Neural progenitor cell (in vitro differentiated cells): ENCODE data around the gene NCOR2.

Experiments used
- CTCF ChIP-seq: fragments of 200-600 bp; sonication (generic); IDR thresholded peaks from 2 replicates; pipeline ENCODE4 v1.5.1; 2017; ENCODE audit warnings: antibody characterized with exemption, mild to moderate bottlenecking
- EZH2 ChIP-seq: fragments of 200-600 bp; sonication (generic); IDR thresholded peaks from 2 replicates; pipeline ENCODE4 v1.6.1; 2017; ENCODE audit warnings: antibody characterized with exemption, mild to moderate bottlenecking, moderate library complexity
- EZH2phosphoT487 ChIP-seq: fragments of 200-600 bp; sonication (generic); IDR thresholded peaks from 2 replicates; pipeline ENCODE4 v1.6.1; 2017; ENCODE audit warnings: antibody characterized with exemption

GRCh38 chr12:124532967-124533366, 34.4 kb downstream of the NCOR2 start:
- TF ChIP-seq CTCF (no peak), EZH2 (no peak), EZH2phosphoT487 (no peak)
